H54 (cell line): ENCODE data around the gene GDF11.

ENCODE experiments used
- DNase-seq: peaks from one replicate; pipeline ENCODE4 v3.0.0; 2011; ENCODE audit warnings: low spot score, mixed read lengths; ENCODE audit not compliant: insufficient read length
- FAIRE-seq: peaks from 3 replicates; lab custom pipeline; 2011; peaks lifted over from hg19 to GRCh38; lab: Jason Lieb, UNC
- POLR2A ChIP-seq: IDR thresholded peaks from 2 replicates; pipeline ENCODE4 v1.6.1; 2011; ENCODE audit warnings: low read depth, mild to moderate bottlenecking, low read length

Gene GDF11

GRCh38 chr12:55713721-55714120, 29.2 kb upstream of the GDF11 start:
- TF ChIP-seq POLR2A, result no peak
- DNase-seq (peak; percentile 62), FAIRE-seq (no peak)

GRCh38 chr12:55715169-55715764, 27.7 kb upstream of the GDF11 start:
- no peak for TF ChIP-seq POLR2A
- DNase-seq (no peak), FAIRE-seq (no peak)

GRCh38 chr12:55715833-55716581, 26.9 kb upstream of the GDF11 start, which contains the start of gene BLOC1S1:
Gene BLOC1S1 (plus strand): TSS chr12:55716046. CDS start chr12:55716052, 6 bp downstream.
- FAIRE-seq, result no peak
- peak; percentile 85 for DNase-seq
- TF ChIP-seq POLR2A, result peak; percentile 44; the same call in 1 of the 2 replicates

- no peak; the same call in 1 of the 2 replicates for TF ChIP-seq POLR2A
- FAIRE-seq (no peak), DNase-seq (no peak)
Measured at GRCh38 chr12:55716582-55716957, 26.4 kb upstream of the GDF11 start.

- peak; percentile 6 for FAIRE-seq
Measured at GRCh38 chr12:55717011-55718007, 25.6 kb upstream of the GDF11 start.

GRCh38 chr12:55718015-55718414, 24.9 kb upstream of the GDF11 start:
- DNase-seq (no peak), FAIRE-seq (no peak)
- no peak for TF ChIP-seq POLR2A

More at GRCh38 chr12:55717011-55718007, 25.6 kb upstream of the GDF11 start:
- peak; percentile 60 for DNase-seq
- TF ChIP-seq POLR2A, result no peak

GRCh38 chr12:55718624-55719275, 24.2 kb upstream of the GDF11 start:
- FAIRE-seq (no peak), DNase-seq (no peak)
- TF ChIP-seq POLR2A, result no peak

GRCh38 chr12:55719371-55719770, 23.6 kb upstream of the GDF11 start:
- DNase-seq (no peak), FAIRE-seq (no peak)
- TF ChIP-seq POLR2A, result no peak

GRCh38 chr12:55720071-55720564, 22.8 kb upstream of the GDF11 start, which contains the start of gene RDH5:
Gene RDH5 (plus strand): TSS chr12:55720393. CDS start chr12:55721185, 792 bp downstream.
- no peak for TF ChIP-seq POLR2A
- FAIRE-seq (peak; percentile 38), DNase-seq (peak; percentile 51)

- DNase-seq (peak; percentile 80), FAIRE-seq (peak; percentile 86)
- peak; percentile 21; the same call in 1 of the 2 replicates for TF ChIP-seq POLR2A
Measured at GRCh38 chr12:55720894-55721444, 22.0 kb upstream of the GDF11 start.

GRCh38 chr12:55721601-55722213, 21.2 kb upstream of the GDF11 start:
- no peak for DNase-seq
- no peak for TF ChIP-seq POLR2A
- no peak for FAIRE-seq

GRCh38 chr12:55722948-55723347, 20.0 kb upstream of the GDF11 start:
- FAIRE-seq, result no peak
- no peak for TF ChIP-seq POLR2A
- no peak for DNase-seq
